GM12874 (cell line): ENCODE results near the gene ME1.

Experiments used
- TF ChIP-seq, protein P1 (sequence below): IDR thresholded peaks from 2 replicates; pipeline ENCODE4 v1.5.1; 2011; ENCODE audit warnings: low read depth, mild to moderate bottlenecking, control low read depth, low read length, moderate library complexity; ENCODE audit not compliant: insufficient read depth

The ME1 gene

DNA sequence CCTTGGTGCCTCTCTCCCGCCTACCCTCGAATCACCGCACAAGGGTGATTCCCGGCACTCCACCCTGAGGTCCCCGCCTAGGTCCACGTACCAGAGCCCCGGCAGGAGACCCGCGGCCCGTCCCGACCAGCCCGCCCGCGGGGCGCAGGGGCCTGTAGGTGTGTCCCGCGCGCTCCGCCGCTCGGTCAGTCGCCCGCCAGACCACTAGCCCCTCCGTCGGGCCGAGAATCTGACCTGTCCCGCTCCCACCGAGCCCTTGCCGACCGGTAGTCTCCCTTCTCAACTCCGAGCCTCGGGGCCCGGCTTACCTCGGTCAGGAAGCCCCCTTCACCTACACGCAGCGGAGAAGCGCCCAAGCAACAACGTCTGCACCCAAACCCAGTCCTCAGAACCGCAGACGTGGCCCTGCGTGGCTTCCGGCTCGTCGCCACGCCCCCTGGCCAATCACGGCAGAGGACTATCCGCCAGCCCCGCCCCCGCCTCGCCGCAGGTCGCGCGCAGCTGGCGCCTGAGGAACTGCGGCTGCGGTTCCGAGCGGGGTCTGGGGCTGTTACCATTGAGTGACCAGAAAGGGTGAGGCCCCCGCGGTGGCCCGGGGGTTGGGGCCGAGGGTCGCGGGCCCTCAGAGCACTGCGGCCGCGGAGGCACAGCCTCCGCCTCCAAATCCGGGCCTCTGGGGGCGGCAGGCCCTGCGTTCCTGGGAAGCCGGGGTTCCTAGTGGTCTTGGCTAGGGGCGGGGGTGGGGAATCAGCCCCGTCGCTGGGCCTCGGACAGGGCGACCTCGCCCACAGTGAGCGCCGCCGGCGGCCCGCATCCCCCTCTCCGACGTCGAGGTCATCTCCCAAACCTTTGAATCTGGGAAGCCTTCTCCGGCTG is 237.7 kb downstream of the ME1 start, which contains the start of the genes PGM3 and RWDD2A:
PGM3 (minus strand) TSS at position 395 of the 876 bp plus-strand sequence. CDS start 2,253 bp downstream, outside the sequence.
RWDD2A (plus strand) TSS at position 487 of the 876 bp plus-strand sequence. CDS start 1,095 bp downstream, outside the sequence.
- TF ChIP-seq, protein P1, sequence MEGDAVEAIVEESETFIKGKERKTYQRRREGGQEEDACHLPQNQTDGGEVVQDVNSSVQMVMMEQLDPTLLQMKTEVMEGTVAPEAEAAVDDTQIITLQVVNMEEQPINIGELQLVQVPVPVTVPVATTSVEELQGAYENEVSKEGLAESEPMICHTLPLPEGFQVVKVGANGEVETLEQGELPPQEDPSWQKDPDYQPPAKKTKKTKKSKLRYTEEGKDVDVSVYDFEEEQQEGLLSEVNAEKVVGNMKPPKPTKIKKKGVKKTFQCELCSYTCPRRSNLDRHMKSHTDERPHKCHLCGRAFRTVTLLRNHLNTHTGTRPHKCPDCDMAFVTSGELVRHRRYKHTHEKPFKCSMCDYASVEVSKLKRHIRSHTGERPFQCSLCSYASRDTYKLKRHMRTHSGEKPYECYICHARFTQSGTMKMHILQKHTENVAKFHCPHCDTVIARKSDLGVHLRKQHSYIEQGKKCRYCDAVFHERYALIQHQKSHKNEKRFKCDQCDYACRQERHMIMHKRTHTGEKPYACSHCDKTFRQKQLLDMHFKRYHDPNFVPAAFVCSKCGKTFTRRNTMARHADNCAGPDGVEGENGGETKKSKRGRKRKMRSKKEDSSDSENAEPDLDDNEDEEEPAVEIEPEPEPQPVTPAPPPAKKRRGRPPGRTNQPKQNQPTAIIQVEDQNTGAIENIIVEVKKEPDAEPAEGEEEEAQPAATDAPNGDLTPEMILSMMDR, result no peak

DNA sequence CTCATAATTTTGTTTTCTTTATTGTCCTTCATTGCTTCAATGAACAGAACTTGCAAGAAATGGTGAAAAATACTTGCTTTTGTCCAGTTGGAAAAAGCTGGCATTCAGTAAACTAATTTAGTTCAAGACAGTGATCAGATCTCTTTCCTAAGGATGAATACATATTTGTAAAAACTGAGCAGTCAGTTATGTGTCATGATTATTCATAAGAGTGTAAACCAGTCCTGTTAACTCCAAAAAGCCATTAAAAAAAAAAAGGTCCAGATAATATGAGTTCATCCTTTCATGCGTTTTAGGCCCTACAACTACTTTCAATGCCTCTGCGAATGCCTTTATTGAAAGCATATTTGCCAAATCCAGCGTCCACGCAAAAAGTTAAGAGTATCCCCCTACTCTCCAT is 238.4 kb downstream of the ME1 start:
- TF ChIP-seq, protein P1, result no peak

DNA sequence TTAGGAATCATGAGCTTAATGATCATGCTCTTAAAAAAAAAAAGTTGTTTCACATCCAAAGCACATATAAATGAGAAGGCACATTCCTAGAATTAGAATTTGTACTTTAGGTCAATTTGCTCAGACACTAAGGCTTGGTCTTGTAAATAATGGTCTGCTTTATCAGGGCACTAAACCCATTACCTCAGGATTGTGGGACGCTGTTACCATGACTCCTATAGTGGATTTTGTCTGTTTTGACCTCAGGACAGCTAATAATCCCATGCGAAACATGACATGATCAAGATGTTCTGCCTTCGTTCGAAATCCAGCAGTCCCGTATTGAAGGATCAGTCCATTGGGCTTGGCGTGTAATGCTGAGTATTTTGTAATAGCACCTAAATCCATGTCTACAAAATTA is 240.2 kb downstream of the ME1 start:
- TF ChIP-seq, protein P1, result no peak

DNA sequence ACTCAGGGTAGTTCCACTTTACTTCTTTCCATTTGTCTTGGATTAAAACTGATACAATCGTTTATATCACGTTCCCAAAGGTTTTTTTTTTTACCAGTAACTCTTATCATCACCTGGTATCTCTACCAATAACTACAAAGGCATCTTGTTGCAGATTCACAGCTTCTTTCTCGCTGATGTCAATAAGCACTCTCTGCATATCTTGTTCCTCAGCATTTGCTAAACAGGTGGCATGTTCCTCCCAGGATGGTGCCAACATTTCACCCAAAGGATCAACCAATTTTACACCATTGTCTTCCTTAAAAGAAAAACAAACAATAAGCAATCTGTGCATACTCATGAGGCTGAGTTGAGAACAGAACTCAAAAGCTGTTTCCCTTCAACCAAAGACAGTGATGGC is 242.3 kb downstream of the ME1 start:
- TF ChIP-seq, protein P1, result no peak

DNA sequence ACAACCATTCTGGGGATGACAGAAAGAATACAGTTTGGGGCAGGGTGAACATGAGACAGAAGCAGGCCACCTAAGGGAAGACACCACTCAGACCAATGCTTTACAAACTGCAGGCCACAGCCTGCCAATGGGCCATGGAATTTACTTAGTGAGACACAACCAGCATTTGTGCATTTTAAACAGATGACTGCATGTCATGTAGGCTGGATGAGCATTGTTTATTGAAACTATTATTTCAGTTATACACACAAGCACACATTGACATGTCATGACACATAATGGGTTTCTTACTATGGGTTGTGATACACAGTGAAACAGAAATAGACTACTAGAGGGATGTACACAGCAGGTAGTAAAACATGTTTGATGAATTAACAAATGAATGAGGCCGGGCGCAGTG is 245.8 kb downstream of the ME1 start:
- TF ChIP-seq, protein P1, result no peak

DNA sequence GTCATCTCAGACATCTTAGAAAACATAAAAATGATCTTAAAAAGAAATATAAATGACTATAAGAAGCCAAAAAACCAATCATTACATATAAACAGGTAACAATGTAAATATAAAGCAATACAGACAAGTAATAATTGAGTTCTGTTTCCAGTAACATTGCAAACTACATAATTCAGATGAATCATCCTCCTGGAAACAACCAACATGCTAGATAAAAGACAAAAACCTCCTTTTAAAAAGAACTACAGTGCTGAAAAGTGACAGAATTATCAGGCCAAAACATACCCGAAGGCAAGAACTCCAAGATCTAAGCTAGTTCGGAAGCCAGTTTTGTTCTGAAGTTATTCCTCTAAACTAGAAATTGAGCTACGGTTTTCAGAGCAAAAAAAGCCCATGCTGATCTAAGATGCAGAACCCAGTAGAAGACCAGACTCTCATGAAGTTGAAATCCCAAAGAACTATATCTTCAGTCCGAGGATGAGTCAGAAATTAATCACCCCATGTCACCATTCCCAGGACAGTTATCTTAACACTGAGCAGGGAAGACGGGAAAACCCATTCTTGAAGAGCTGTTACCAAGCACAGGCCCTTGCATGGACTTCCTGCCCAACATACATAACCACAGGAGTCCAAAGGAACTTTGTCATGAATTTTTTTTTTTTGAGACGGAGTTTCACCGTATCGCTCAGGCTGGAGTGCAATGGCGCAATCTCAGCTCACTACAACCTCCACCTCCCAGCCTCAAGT is 247.6 kb downstream of the ME1 start:
- TF ChIP-seq, protein P1, result no peak

DNA sequence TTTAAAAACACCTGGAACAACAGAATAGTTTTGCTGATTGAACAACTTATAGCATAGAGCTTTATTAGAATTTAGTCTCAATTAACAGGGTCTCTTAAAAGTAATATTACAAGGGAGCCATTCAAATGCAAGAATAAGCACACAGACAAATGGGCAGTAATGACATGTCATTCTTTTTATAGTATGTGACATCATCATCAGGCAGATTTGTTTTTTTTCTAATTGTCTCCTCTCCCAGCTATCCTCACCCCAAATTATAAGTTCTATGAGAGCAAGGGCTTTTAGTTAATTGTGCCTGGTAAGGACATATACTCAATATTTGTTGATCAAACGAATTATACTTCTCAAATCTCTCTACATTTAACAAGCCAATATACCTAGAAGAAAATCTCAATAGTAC is 248.7 kb downstream of the ME1 start:
- TF ChIP-seq, protein P1, result no peak
